HepG2 (cell line): ENCODE data around the gene DSCAM. TPM values are rescaled to one million over a fixed set of nuclear protein-coding genes. Genes with fewer than 3 reads are reported as not detected.

Experiments
- ATAC-seq: fragments of 200-7000 bp; cut with Tn5 transposase; 3 replicates; pipeline ENCODE4 v1.9.1; 2020; ENCODE audit warnings: mild to moderate bottlenecking, moderate library complexity
- BruUV-seq: library from RNA; stranded (reverse); fragments of 400-500 nt; replicated peaks from 2 replicates; lab custom pipeline; 2021; lab: Mats Ljungman, UMichigan
- CTCF ChIA-PET: fragments of 300-600 bp; formaldehyde crosslinking; extraction: SDS; loops from one replicate; lab custom pipeline; 2021; ENCODE audit warnings: low total read pairs, inconsistent platforms, low intra/inter-chr PET ratio; lab: Yijun Ruan, JAX
- POLR2A ChIA-PET: fragments of 350-600 bp; sonication (Branson Sonifier 250); formaldehyde crosslinking; loops from one replicate; lab custom pipeline; 2020; ENCODE audit warnings: antibody characterized with exemption, inconsistent platforms; lab: Yijun Ruan, JAX
- DNase-seq: peaks from one replicate; pipeline ENCODE4 v3.0.0-alpha.2; 2015; ENCODE audit warnings: low spot score
- FAIRE-seq: peaks from 3 replicates; lab custom pipeline; 2011; peaks lifted over from hg19 to GRCh38; lab: Jason Lieb, UNC
- H2AFZ ChIP-seq: one replicate; pipeline ENCODE4 v1.6.1; 2011; ENCODE audit warnings: low read length, inconsistent platforms
- H3K27ac ChIP-seq: fragments of 300-600 bp; 3 replicates; pipeline ENCODE4 v1.8.0; 2011; ENCODE audit warnings: mixed run types, mild to moderate bottlenecking, mixed read lengths, low read length, inconsistent platforms; ENCODE audit not compliant: insufficient read depth; ENCODE audit errors: extremely low read length
- H3K27me3 ChIP-seq, 2 experiments: fragments of 200-600 bp in 1 of 2; 2 replicates in 1 of 2; 3 replicates in 1 of 2; pipeline versions ENCODE4 v1.6.0 to v1.8.0; 2011; ENCODE audit warnings: low read length in 2 of 2, mild to moderate bottlenecking in 2 of 2, moderate library complexity in 2 of 2, inconsistent platforms in 1 of 2; ENCODE audit not compliant: insufficient read depth in 2 of 2, control insufficient read depth in 1 of 2
- H3K36me3 ChIP-seq, 2 experiments: fragments of 200-600 bp in 1 of 2; replicated peaks in 1 of 2; 2 replicates in 1 of 2; 3 replicates in 1 of 2; pipeline versions ENCODE4 v1.5.1 to v1.8.0; 2011; ENCODE audit warnings: low read length in 2 of 2, inconsistent platforms in 1 of 2; ENCODE audit not compliant: insufficient read depth in 2 of 2, control insufficient read depth in 1 of 2
- H3K4me1 ChIP-seq: 2 replicates; pipeline ENCODE4 v1.5.1; 2012; ENCODE audit warnings: low read length, inconsistent platforms; ENCODE audit not compliant: insufficient read depth
- H3K4me2 ChIP-seq: 2 replicates; pipeline ENCODE4 v1.6.0; 2011; ENCODE audit warnings: low read depth, low read length, inconsistent platforms
- H3K4me3 ChIP-seq, 3 experiments: fragments of 200-600 bp in 1 of 3; sonication (generic), shearing (Covaris generic) in 1 of 3; replicated peaks in 1 of 3; 2 replicates each; pipeline ENCODE4 v1.5.1; 2011 to 2016; ENCODE audit warnings: low read length in 3 of 3, inconsistent platforms in 2 of 3, low read depth in 2 of 3, mild to moderate bottlenecking in 2 of 3, control low read depth in 1 of 3, mixed read lengths in 1 of 3; ENCODE audit not compliant: insufficient read depth in 1 of 3
- H3K79me2 ChIP-seq: one replicate; pipeline ENCODE4 v1.6.1; 2011; ENCODE audit warnings: low read length, inconsistent platforms; ENCODE audit not compliant: insufficient read depth
- H3K9ac ChIP-seq: 2 replicates; pipeline ENCODE4 v1.6.0; 2011; ENCODE audit warnings: mild to moderate bottlenecking, low read depth, low read length, inconsistent platforms; ENCODE audit not compliant: insufficient read depth
- H3K9me3 ChIP-seq: 2 replicates; pipeline ENCODE4 v1.5.1; 2012; ENCODE audit warnings: mild to moderate bottlenecking, low read length
- H4K20me1 ChIP-seq: 2 replicates; pipeline ENCODE4 v1.6.0; 2011; ENCODE audit warnings: inconsistent platforms, mild to moderate bottlenecking, low read length, moderate library complexity; ENCODE audit not compliant: insufficient read depth
- ARHGAP35 ChIP-seq: sonication (generic); formaldehyde crosslinking; IDR thresholded peaks from 2 replicates; pipeline ENCODE4 v1.9.0; 2022; ENCODE audit warnings: mild to moderate bottlenecking, inconsistent platforms, moderate library complexity, missing genetic modification reagents, borderline replicate concordance
- CTCF ChIP-seq: sonication (generic); formaldehyde crosslinking; IDR thresholded peaks from 2 replicates; pipeline ENCODE4 v1.5.0; 2020; ENCODE audit warnings: mild to moderate bottlenecking, missing genetic modification reagents, moderate library complexity
- HDAC6 ChIP-seq: fragments of 200-600 bp; sonication (generic); IDR thresholded peaks from 2 replicates; pipeline ENCODE4 v1.7.0; 2017; ENCODE audit warnings: mild to moderate bottlenecking, antibody characterized with exemption, low read length, low read depth
- HNF4A ChIP-seq: sonication (generic); formaldehyde crosslinking; IDR thresholded peaks from 2 replicates; pipeline ENCODE4 v1.4.0; 2020; ENCODE audit warnings: missing genetic modification reagents
- HNRNPL ChIP-seq: fragments of 200-400 bp; formaldehyde crosslinking; IDR thresholded peaks from 2 replicates; pipeline ENCODE4 v1.6.1; 2017; ENCODE audit warnings: mild to moderate bottlenecking, low read depth, low read length
- MYC ChIP-seq: sonication (generic); formaldehyde crosslinking; IDR thresholded peaks from 2 replicates; pipeline ENCODE4 v1.9.0; 2021; ENCODE audit warnings: missing genetic modification reagents, borderline replicate concordance
- NPAS2 ChIP-seq: sonication (generic); formaldehyde crosslinking; IDR thresholded peaks from 2 replicates; pipeline ENCODE4 v1.8.0; 2022; ENCODE audit warnings: mild to moderate bottlenecking, missing genetic modification reagents, borderline replicate concordance
- NR1H2 ChIP-seq: sonication (generic); formaldehyde crosslinking; IDR thresholded peaks from 2 replicates; pipeline ENCODE4 v1.8.1; 2022; ENCODE audit warnings: low read depth, missing genetic modification reagents, borderline replicate concordance
- SETDB1 ChIP-seq: sonication (generic); formaldehyde crosslinking; IDR thresholded peaks from 2 replicates; pipeline ENCODE4 v1.5.1; 2020; ENCODE audit warnings: missing genetic modification reagents, mild to moderate bottlenecking, borderline replicate concordance
- XRCC5 ChIP-seq: fragments of 200-400 bp; formaldehyde crosslinking; optimal IDR thresholded peaks from 2 replicates; pipeline ENCODE3; 2017; ENCODE audit warnings: mild to moderate bottlenecking, low read length
- ZBTB3 ChIP-seq: sonication (generic); formaldehyde crosslinking; IDR thresholded peaks from 2 replicates; pipeline ENCODE4 v1.4.0; 2020; ENCODE audit warnings: low read depth, mild to moderate bottlenecking, moderate library complexity, missing genetic modification reagents, borderline replicate concordance
- ZBTB7A ChIP-seq: sonication (generic); formaldehyde crosslinking; IDR thresholded peaks from 2 replicates; pipeline ENCODE4 v1.8.0; 2022; ENCODE audit warnings: mild to moderate bottlenecking, missing genetic modification reagents
- ZKSCAN1 ChIP-seq: fragments of 150-350 bp; IDR thresholded peaks from 2 replicates; pipeline ENCODE4 v1.6.1; 2014; ENCODE audit warnings: low read length
- ZNF17 ChIP-seq: sonication (generic); formaldehyde crosslinking; IDR thresholded peaks from 2 replicates; pipeline ENCODE4 v1.5.0; 2020; ENCODE audit warnings: mild to moderate bottlenecking, missing genetic modification reagents
- ZNF724P ChIP-seq: sonication (generic); formaldehyde crosslinking; IDR thresholded peaks from 2 replicates; pipeline ENCODE4 v1.8.0; 2022; ENCODE audit warnings: missing genetic modification reagents, borderline replicate concordance
- ZNF747 ChIP-seq: sonication (generic); formaldehyde crosslinking; IDR thresholded peaks from 2 replicates; pipeline ENCODE4 v1.8.1; 2023; ENCODE audit warnings: missing genetic modification reagents, mild to moderate bottlenecking, borderline replicate concordance
- ZNF782 ChIP-seq: sonication (generic); formaldehyde crosslinking; IDR thresholded peaks from 2 replicates; pipeline ENCODE4 v1.4.0; 2020; ENCODE audit warnings: missing genetic modification reagents, mild to moderate bottlenecking, borderline replicate concordance
- WGBS: methylation state at CpG from one replicate; pipeline ENCODE4 v1.1.6; 2017; ENCODE audit warnings: low lambda C conversion rate; 5-methylcytosine and 5-hydroxymethylcytosine counted together
- in situ Hi-C: cut with HindIII; loops from 2 replicates; pipeline ENCODE4 v1.10.0; 2017; ENCODE audit warnings: low pct_unique_long_range_greater_than_20kb; ENCODE audit not compliant: extremely low pct_ligation_motif_present
- intact Hi-C: fragments of 100-400 bp; cut with micrococcal nuclease; formaldehyde crosslinking; loops from one replicate; pipeline ENCODE4 v1.10.0; 2022; ENCODE audit not compliant: unreplicated experiment
- polyA plus RNA-seq, 8 experiments: library from polyadenylated mRNA; depleted of rRNA in 3 of 8; stranded (reverse) in 7 of 8; unstranded in 1 of 8; fragments of >200 nt; fragmentation: Illumina TruSeq in 4 of 8; extraction: Trizol in 4 of 8; gene quantifications; 2 replicates each; pipeline versions ENCODE4 v1.2.1 to v1.2.3, GENCODE V29; 2011 to 2016; ENCODE audit warnings: low read depth in 4 of 8, missing spikeins in 1 of 8, mixed read lengths in 1 of 8; ENCODE audit not compliant: insufficient read depth in 1 of 8
- total RNA-seq, 5 experiments: library from RNA; depleted of rRNA; stranded (reverse); fragments of >200 nt; fragmentation: Illumina TruSeq; extraction: Trizol; gene quantifications; 2 replicates each; pipeline ENCODE4 v1.2.3, GENCODE V29; 2016; ENCODE audit warnings: low read depth in 1 of 5

DSCAM gene
- total and polyA plus RNA-seq, 2 of the 13 experiments (the other 11 are each of a cell fraction or from before 2014, with no cell fraction given) = not detected

GRCh38 chr21:40842197-40842552, 4.8 kb downstream of the DSCAM start:
- no peaks in the 10 kb centered on the region for H3K79me2 ChIP-seq
- under 1% methylated on average over 5 of the region's 11 CpGs for WGBS
- ChIA-PET CTCF (no interaction called here), POLR2A (no interaction called here)
- no peak overlapping the region for H3K4me3 ChIP-seq
- H2AFZ ChIP-seq = no peak overlapping the region
- no peak for ATAC-seq
- DNase-seq = no peak
- H3K4me1 ChIP-seq = no peaks in the 10 kb centered on the region
- no peak for FAIRE-seq
- peaks cover 0 to 3% of the 10 kb centered on the region in 2 experiments; a peak in 3 of 5 replicates for H3K27me3 ChIP-seq
- H3K4me2 ChIP-seq = no peak overlapping the region
- BruUV-seq = no TSS peak
- H4K20me1 ChIP-seq = no peaks in the 10 kb centered on the region
- in situ Hi-C loops = no loop called here
- intact Hi-C loops = loop anchor here (5.0 kb wide), 1 partner anchor 700 kb away; no protein-coding TSS in a partner anchor
- H3K36me3 ChIP-seq = no peaks in the 10 kb centered on the region
- no peaks in the 10 kb centered on the region for H3K9me3 ChIP-seq
- H3K9ac ChIP-seq = no peak overlapping the region
- no peak overlapping the region for H3K27ac ChIP-seq
- TF ChIP-seq HNRNPL = 0 out of 2 replicates have a peak, but pooled peaks have one; percentile 23
- TF ChIP-seq MYC (CRISPR knock-in tag) = no peak

GRCh38 chr21:40841524-40842196, 5.3 kb downstream of the DSCAM start:
- CTCF ChIA-PET = no interaction called here
- H3K79me2 ChIP-seq = no peaks in the 10 kb centered on the region
- peak; percentile 100 for ATAC-seq
- no TSS peak for BruUV-seq
- H3K36me3 ChIP-seq = no peaks in the 10 kb centered on the region
- in situ Hi-C loops (no loop called here), intact Hi-C loops (loop anchor here (5.0 kb wide), 1 partner anchor 699 kb away; no protein-coding TSS in a partner anchor)
- FAIRE-seq = no peak
- no peak overlapping the region for H2AFZ ChIP-seq
- H3K9ac ChIP-seq = no peak overlapping the region
- H3K4me2 ChIP-seq = 0 out of 2 replicates have a peak overlapping the region, but pooled peaks have one; percentile 42
- no peaks in the 10 kb centered on the region for H3K4me1 ChIP-seq
- no peak overlapping the region; a peak in 1 of 6 replicates for H3K4me3 ChIP-seq
- no peaks in the 10 kb centered on the region for H3K9me3 ChIP-seq
- no peak overlapping the region for H3K27ac ChIP-seq
- WGBS = 25% methylated on average over 20 of the region's 39 CpGs
- DNase-seq = peak; percentile 6
- peaks cover 0 to 3% of the 10 kb centered on the region in 2 experiments; a peak in 3 of 5 replicates for H3K27me3 ChIP-seq
- H4K20me1 ChIP-seq = no peaks in the 10 kb centered on the region
- POLR2A ChIA-PET = no interaction called here
- TF ChIP-seq ZBTB3 (CRISPR knock-in tag) = no peak
- peak; percentile 14 for TF ChIP-seq XRCC5
- TF ChIP-seq NPAS2 (CRISPR knock-in tag) = no peak
- no peak for TF ChIP-seq ZNF724P (CRISPR knock-in tag)
- no peak for TF ChIP-seq HNF4A (CRISPR knock-in tag)
- TF ChIP-seq SETDB1 (CRISPR knock-in tag) = no peak
- no peak for TF ChIP-seq ZNF782 (CRISPR knock-in tag)
- TF ChIP-seq ZBTB7A (CRISPR knock-in tag) = no peak
- TF ChIP-seq ZNF747 (CRISPR knock-in tag) = no peak
- TF ChIP-seq CTCF (CRISPR knock-in tag) = peak; percentile 60
- no peak for TF ChIP-seq NR1H2 (CRISPR knock-in tag)
- no peak for TF ChIP-seq ARHGAP35
- no peak for TF ChIP-seq HDAC6
- TF ChIP-seq ZNF17 (CRISPR knock-in tag) = no peak
- no peak for TF ChIP-seq ZKSCAN1
